SK-N-SH (cell line): ENCODE measurements around the gene ATXN7. TPM values are rescaled to one million over a fixed set of nuclear protein-coding genes. Genes with fewer than 3 reads are reported as not detected.

ENCODE experiments used
- CTCF ChIA-PET: fragments of 300-600, 350-600 bp; formaldehyde crosslinking; extraction: SDS; loops from one replicate; lab custom pipeline; 2021; lab: Yijun Ruan, JAX
- POLR2A ChIA-PET: fragments of 350-600 bp; sonication (Branson Sonifier 250); formaldehyde crosslinking; extraction: SDS; loops from one replicate; lab custom pipeline; 2020; ENCODE audit warnings: antibody characterized with exemption, inconsistent platforms; lab: Yijun Ruan, JAX
- DNase-seq: peaks from one replicate; pipeline ENCODE4 v3.0.0; 2012
- H2AFZ ChIP-seq: fragments of 200-600 bp; sonication (generic); 2 replicates; pipeline ENCODE4 v1.8.1; 2016; ENCODE audit warnings: antibody characterized with exemption, mild to moderate bottlenecking, low read depth
- H3F3A ChIP-seq: fragments of 200-600 bp; sonication (generic); replicated peaks from 2 replicates; pipeline ENCODE3; 2016; ENCODE audit warnings: antibody characterized with exemption, mild to moderate bottlenecking; ENCODE audit not compliant: insufficient read depth
- H3K27ac ChIP-seq, 2 experiments: fragments of 200-500 bp in 1 of 2; fragments of 200-600 bp in 1 of 2; sonication (Bioruptor generic) in 1 of 2; sonication (generic), shearing (Covaris generic) in 1 of 2; 2 replicates each; pipeline versions ENCODE4 v1.5.1 to v1.6.1; 2014 to 2016; ENCODE audit warnings: low read depth in 2 of 2, inconsistent platforms in 1 of 2, low read length in 1 of 2, mild to moderate bottlenecking in 1 of 2, mixed read lengths in 1 of 2
- H3K27me3 ChIP-seq: fragments of 200-600 bp; sonication (generic), shearing (Covaris generic); 2 replicates; pipeline ENCODE4 v1.6.1; 2016; ENCODE audit warnings: mixed run types; ENCODE audit not compliant: insufficient read depth
- H3K36me3 ChIP-seq, 2 experiments: fragments of 200-500 bp in 1 of 2; fragments of 200-600 bp in 1 of 2; sonication (Bioruptor generic) in 1 of 2; sonication (generic) in 1 of 2; replicated peaks in 1 of 2; 2 replicates each; pipeline versions ENCODE3 to v1.5.1; 2014 to 2016; ENCODE audit warnings: low read length in 1 of 2, mild to moderate bottlenecking in 1 of 2; ENCODE audit not compliant: insufficient read depth in 2 of 2, control insufficient read depth in 1 of 2
- H3K4me1 ChIP-seq, 2 experiments: fragments of 200-500 bp in 1 of 2; fragments of 200-600 bp in 1 of 2; sonication (Bioruptor generic) in 1 of 2; sonication (generic), shearing (Covaris generic) in 1 of 2; 2 replicates each; pipeline versions ENCODE4 v1.5.1 to v1.6.1; 2014 to 2016; ENCODE audit warnings: low read depth in 1 of 2, low read length in 1 of 2, mixed run types in 1 of 2; ENCODE audit not compliant: insufficient read depth in 2 of 2, control insufficient read depth in 1 of 2
- H3K4me2 ChIP-seq: fragments of 200-600 bp; sonication (generic), shearing (Covaris generic); 2 replicates; pipeline ENCODE4 v1.6.1; 2017; ENCODE audit warnings: mixed run types
- H3K4me3 ChIP-seq, 2 experiments: fragments of 200-500 bp in 1 of 2; fragments of 200-600 bp in 1 of 2; sonication (Bioruptor generic) in 1 of 2; sonication (generic), shearing (Covaris generic) in 1 of 2; 2 replicates each; pipeline versions ENCODE4 v1.5.1 to v1.8.1; 2014 to 2016; ENCODE audit warnings: low read depth in 2 of 2, inconsistent platforms in 1 of 2, low read length in 1 of 2, mild to moderate bottlenecking in 1 of 2, mixed read lengths in 1 of 2, moderate library complexity in 1 of 2
- H3K79me2 ChIP-seq: fragments of 200-600 bp; sonication (generic); 2 replicates; pipeline ENCODE4 v1.8.1; 2017; ENCODE audit warnings: mild to moderate bottlenecking; ENCODE audit not compliant: insufficient read depth
- H3K9ac ChIP-seq: fragments of 200-600 bp; sonication (generic); 2 replicates; pipeline ENCODE4 v1.6.1; 2017; ENCODE audit warnings: mixed run types
- H3K9me2 ChIP-seq: fragments of 200-600 bp; sonication (generic); 2 replicates; pipeline ENCODE4 v1.6.1; 2017; ENCODE audit warnings: mixed run types
- H3K9me3 ChIP-seq: fragments of 200-600 bp; sonication (generic); 2 replicates; pipeline ENCODE4 v1.6.1; 2017; ENCODE audit warnings: mixed run types, mild to moderate bottlenecking, moderate library complexity
- H4K20me1 ChIP-seq: fragments of 200-600 bp; sonication (generic); 2 replicates; pipeline ENCODE4 v1.6.1; 2017; ENCODE audit warnings: mild to moderate bottlenecking, mixed run types; ENCODE audit not compliant: insufficient read depth
- ELF1 ChIP-seq: IDR thresholded peaks from 2 replicates; pipeline ENCODE4 v1.4.0; 2012
- EZH2phosphoT487 ChIP-seq: fragments of 200-600 bp; sonication (generic); IDR thresholded peaks from 2 replicates; pipeline ENCODE4 v1.6.1; 2017; ENCODE audit warnings: low read depth, mixed run types, mild to moderate bottlenecking, antibody characterized with exemption, moderate library complexity, borderline replicate concordance
- FOSL2 ChIP-seq: IDR thresholded peaks from 2 replicates; pipeline ENCODE4 v1.4.0; 2012; ENCODE audit warnings: low read depth, mild to moderate bottlenecking, moderate library complexity, borderline replicate concordance
- FOXJ3 ChIP-seq: sonication (generic); formaldehyde crosslinking; IDR thresholded peaks from 2 replicates; pipeline ENCODE4 v1.5.1; 2020; ENCODE audit warnings: mild to moderate bottlenecking, missing genetic modification reagents
- GABPA ChIP-seq: IDR thresholded peaks from 2 replicates; pipeline ENCODE4 v1.4.0; 2012; ENCODE audit warnings: low read depth, mild to moderate bottlenecking
- JUND ChIP-seq: IDR thresholded peaks from 2 replicates; pipeline ENCODE4 v1.4.0; 2012
- NFIC ChIP-seq: IDR thresholded peaks from 2 replicates; pipeline ENCODE4 v1.4.0; 2012; ENCODE audit warnings: borderline replicate concordance
- NRF1 ChIP-seq: IDR thresholded peaks from 2 replicates; pipeline ENCODE4 v1.6.1; 2012; ENCODE audit warnings: low read depth, mild to moderate bottlenecking, low read length
- POLR2AphosphoS5 ChIP-seq: IDR thresholded peaks from 2 replicates; pipeline ENCODE4 v1.6.1; 2012; ENCODE audit warnings: low read depth, low read length
- RCOR1 ChIP-seq: fragments of 150-350 bp; IDR thresholded peaks from 2 replicates; pipeline ENCODE4 v1.6.1; 2017; ENCODE audit warnings: antibody characterized with exemption, low read length
- RFX5 ChIP-seq: IDR thresholded peaks from 2 replicates; pipeline ENCODE4 v1.6.1; 2012; ENCODE audit warnings: mild to moderate bottlenecking, improper control_type of control experiment, low read length
- RXRA ChIP-seq: IDR thresholded peaks from 2 replicates; pipeline ENCODE4 v1.4.0; 2012; ENCODE audit warnings: low read depth, mild to moderate bottlenecking, borderline replicate concordance
- SMC3 ChIP-seq: IDR thresholded peaks from 2 replicates; pipeline ENCODE4 v1.6.1; 2012; ENCODE audit warnings: low read depth, low read length, improper control_type of control experiment
- TCF12 ChIP-seq: IDR thresholded peaks from 2 replicates; pipeline ENCODE4 v1.4.0; 2012
- TEAD4 ChIP-seq: IDR thresholded peaks from 2 replicates; pipeline ENCODE4 v1.4.0; 2012; ENCODE audit warnings: mild to moderate bottlenecking, borderline replicate concordance; ENCODE audit not compliant: insufficient read depth
- YY1 ChIP-seq: IDR thresholded peaks from 2 replicates; pipeline ENCODE4 v1.4.0; 2012; ENCODE audit warnings: low read depth, mild to moderate bottlenecking
- WGBS: methylation state at CpG from one replicate; pipeline ENCODE4 v1.1.6; 2017; ENCODE audit warnings: low lambda C conversion rate; 5-methylcytosine and 5-hydroxymethylcytosine counted together
- polyA plus RNA-seq, 3 experiments: library from polyadenylated mRNA; depleted of rRNA; stranded (reverse); fragments of >200 nt; gene quantifications; 2 replicates each; pipeline ENCODE4 v1.2.3, GENCODE V29; 2012
- TF ChIP-seq, protein P1 (sequence below): IDR thresholded peaks from 2 replicates; pipeline ENCODE4 v1.4.0; 2012; ENCODE audit warnings: low read depth, borderline replicate concordance
- TF ChIP-seq, protein P2 (sequence below): IDR thresholded peaks from 2 replicates; pipeline ENCODE4 v1.4.0; 2012; ENCODE audit warnings: low read depth, borderline replicate concordance
- TF ChIP-seq, protein P3 (sequence below): fragments of 150-350 bp; IDR thresholded peaks from 2 replicates; pipeline ENCODE4 v1.6.1; 2016; ENCODE audit warnings: mild to moderate bottlenecking, low read depth, low read length
- TF ChIP-seq, protein P4 (sequence below): IDR thresholded peaks from 2 replicates; pipeline ENCODE4 v1.4.0; 2012; ENCODE audit warnings: low read depth
- TF ChIP-seq, protein P5 (sequence below): fragments of 200-600 bp; sonication (generic); IDR thresholded peaks from 2 replicates; pipeline ENCODE4 v1.6.1; 2017; ENCODE audit warnings: antibody characterized with exemption, mild to moderate bottlenecking, moderate library complexity

ATXN7 gene
- polyA plus RNA-seq, 1 of the 3 experiments (the other 2 are of a cell fraction), result 6.2 TPM

DNA sequence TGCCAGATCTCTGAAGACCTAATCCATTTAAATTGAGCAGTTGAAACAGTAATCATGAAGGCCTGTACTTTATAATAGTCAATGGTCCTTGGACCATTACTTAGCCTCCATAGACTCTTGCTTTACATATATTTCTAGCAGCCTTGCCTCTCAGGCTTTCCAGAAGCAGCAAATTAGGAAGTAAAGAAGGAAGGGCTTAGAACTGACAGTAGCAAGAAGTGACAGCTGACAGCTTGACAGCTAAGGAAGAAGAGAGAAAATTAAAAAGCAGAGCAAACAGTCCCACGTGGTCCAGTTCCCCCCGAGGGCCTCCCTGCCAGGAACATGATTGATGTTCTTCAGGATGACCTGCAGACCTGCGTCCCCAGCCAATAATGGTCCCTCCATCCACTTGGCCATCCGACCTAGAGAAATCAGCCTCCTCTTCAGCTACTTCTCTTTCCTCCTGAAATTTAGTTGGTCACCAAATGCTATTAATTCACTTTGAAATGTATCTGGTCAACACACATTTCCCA is 174.6 kb downstream of the ATXN7 start:
- Histone ChIP-seq H3K27me3 (no peaks in the 10 kb centered on the region), H3K9me3 (no peaks in the 10 kb centered on the region), H4K20me1 (no peaks in the 10 kb centered on the region), H3K4me1 (peaks cover 0 to 10% of the 10 kb centered on the region in 2 experiments; a peak in 2 of 4 replicates), H3F3A (no peaks in the 10 kb centered on the region), H3K9me2 (no peaks in the 10 kb centered on the region), H3K9ac (no peak overlapping the region), H2AFZ (no peak overlapping the region), H3K27ac (no peak overlapping the region), H3K36me3 (no peaks in the 10 kb centered on the region), H3K4me3 (no peak overlapping the region), H3K79me2 (no peaks in the 10 kb centered on the region), H3K4me2 (no peak overlapping the region)
- 68% methylated on average over 4 of the region's 4 CpGs for WGBS
- TF ChIP-seq NRF1 (no peak), TEAD4 (no peak), RFX5 (no peak), JUND (no peak), SMC3 (no peak), TCF12 (no peak), FOSL2 (no peak), NFIC (no peak), RCOR1 (no peak)
- TF ChIP-seq, protein P1, sequence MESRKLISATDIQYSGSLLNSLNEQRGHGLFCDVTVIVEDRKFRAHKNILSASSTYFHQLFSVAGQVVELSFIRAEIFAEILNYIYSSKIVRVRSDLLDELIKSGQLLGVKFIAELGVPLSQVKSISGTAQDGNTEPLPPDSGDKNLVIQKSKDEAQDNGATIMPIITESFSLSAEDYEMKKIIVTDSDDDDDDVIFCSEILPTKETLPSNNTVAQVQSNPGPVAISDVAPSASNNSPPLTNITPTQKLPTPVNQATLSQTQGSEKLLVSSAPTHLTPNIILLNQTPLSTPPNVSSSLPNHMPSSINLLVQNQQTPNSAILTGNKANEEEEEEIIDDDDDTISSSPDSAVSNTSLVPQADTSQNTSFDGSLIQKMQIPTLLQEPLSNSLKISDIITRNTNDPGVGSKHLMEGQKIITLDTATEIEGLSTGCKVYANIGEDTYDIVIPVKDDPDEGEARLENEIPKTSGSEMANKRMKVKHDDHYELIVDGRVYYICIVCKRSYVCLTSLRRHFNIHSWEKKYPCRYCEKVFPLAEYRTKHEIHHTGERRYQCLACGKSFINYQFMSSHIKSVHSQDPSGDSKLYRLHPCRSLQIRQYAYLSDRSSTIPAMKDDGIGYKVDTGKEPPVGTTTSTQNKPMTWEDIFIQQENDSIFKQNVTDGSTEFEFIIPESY, result no peak
- TF ChIP-seq, protein P2, sequence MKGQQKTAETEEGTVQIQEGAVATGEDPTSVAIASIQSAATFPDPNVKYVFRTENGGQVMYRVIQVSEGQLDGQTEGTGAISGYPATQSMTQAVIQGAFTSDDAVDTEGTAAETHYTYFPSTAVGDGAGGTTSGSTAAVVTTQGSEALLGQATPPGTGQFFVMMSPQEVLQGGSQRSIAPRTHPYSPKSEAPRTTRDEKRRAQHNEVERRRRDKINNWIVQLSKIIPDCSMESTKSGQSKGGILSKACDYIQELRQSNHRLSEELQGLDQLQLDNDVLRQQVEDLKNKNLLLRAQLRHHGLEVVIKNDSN, result no peak
- TF ChIP-seq, protein P3, sequence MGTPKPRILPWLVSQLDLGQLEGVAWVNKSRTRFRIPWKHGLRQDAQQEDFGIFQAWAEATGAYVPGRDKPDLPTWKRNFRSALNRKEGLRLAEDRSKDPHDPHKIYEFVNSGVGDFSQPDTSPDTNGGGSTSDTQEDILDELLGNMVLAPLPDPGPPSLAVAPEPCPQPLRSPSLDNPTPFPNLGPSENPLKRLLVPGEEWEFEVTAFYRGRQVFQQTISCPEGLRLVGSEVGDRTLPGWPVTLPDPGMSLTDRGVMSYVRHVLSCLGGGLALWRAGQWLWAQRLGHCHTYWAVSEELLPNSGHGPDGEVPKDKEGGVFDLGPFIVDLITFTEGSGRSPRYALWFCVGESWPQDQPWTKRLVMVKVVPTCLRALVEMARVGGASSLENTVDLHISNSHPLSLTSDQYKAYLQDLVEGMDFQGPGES, result no peak
- TF ChIP-seq, protein P4, sequence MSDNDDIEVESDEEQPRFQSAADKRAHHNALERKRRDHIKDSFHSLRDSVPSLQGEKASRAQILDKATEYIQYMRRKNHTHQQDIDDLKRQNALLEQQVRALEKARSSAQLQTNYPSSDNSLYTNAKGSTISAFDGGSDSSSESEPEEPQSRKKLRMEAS, result no peak
- ChIA-PET POLR2A (interaction anchor here (1.2 kb wide), 1 partner anchor 15 kb away, joined by 3 read pairs; no protein-coding TSS in a partner anchor), CTCF (interaction anchor here (1.8 to 5.1 kb wide), 4 partner anchors 7 to 446 kb away, joined by 4 to 32 read pairs (median 12); no protein-coding TSS in a partner anchor)
- DNase-seq, result no peak

DNA sequence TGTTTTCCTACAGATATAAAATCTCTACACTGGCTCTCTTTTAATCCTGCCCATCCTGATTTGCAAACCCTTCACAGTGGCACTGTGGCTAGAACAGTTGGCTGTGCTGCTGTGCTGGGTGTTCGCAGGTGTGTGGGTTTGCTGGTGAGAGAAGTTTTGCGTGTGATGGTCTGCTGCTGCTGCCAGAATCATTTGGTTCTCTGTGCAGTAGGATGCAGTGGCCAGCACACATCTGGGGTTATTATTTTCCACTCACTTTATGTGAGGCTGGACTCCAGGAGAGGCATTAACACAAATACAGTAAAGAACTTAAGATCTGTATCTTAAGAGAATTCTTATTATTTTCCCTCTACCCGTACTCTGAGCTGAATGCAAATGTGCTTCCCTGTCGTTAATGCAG is 175.7 kb downstream of the ATXN7 start:
- no peaks in the 10 kb centered on the region for H4K20me1 ChIP-seq
- no peaks in the 10 kb centered on the region for H3K79me2 ChIP-seq
- no peak overlapping the region for H3K4me2 ChIP-seq
- no peaks in the 10 kb centered on the region for H3K36me3 ChIP-seq
- H2AFZ ChIP-seq, result no peak overlapping the region
- ChIA-PET POLR2A (no interaction called here), CTCF (interaction anchor here (0.7 to 5.1 kb wide), 7 partner anchors 8 to 445 kb away, joined by 3 to 32 read pairs (median 7); no protein-coding TSS in a partner anchor)
- no peaks in the 10 kb centered on the region for H3K27me3 ChIP-seq
- no peaks in the 10 kb centered on the region for H3F3A ChIP-seq
- H3K4me1 ChIP-seq, result peaks cover 0 to 10% of the 10 kb centered on the region in 2 experiments; a peak in 2 of 4 replicates
- no peaks in the 10 kb centered on the region for H3K9me3 ChIP-seq
- WGBS, result 65% methylated on average over 4 of the region's 4 CpGs
- H3K4me3 ChIP-seq, result no peak overlapping the region
- DNase-seq, result peak; percentile 24
- H3K9me2 ChIP-seq, result no peaks in the 10 kb centered on the region
- H3K9ac ChIP-seq, result no peak overlapping the region
- no peak overlapping the region for H3K27ac ChIP-seq
- TF ChIP-seq EZH2phosphoT487 (no peak), YY1 (no peak), FOXJ3 (CRISPR knock-in tag) (no peak), NRF1 (no peak), TCF12 (no peak), RCOR1 (no peak), GABPA (no peak), POLR2AphosphoS5 (no peak), RXRA (no peak), ELF1 (no peak)
- TF ChIP-seq, protein P5, sequence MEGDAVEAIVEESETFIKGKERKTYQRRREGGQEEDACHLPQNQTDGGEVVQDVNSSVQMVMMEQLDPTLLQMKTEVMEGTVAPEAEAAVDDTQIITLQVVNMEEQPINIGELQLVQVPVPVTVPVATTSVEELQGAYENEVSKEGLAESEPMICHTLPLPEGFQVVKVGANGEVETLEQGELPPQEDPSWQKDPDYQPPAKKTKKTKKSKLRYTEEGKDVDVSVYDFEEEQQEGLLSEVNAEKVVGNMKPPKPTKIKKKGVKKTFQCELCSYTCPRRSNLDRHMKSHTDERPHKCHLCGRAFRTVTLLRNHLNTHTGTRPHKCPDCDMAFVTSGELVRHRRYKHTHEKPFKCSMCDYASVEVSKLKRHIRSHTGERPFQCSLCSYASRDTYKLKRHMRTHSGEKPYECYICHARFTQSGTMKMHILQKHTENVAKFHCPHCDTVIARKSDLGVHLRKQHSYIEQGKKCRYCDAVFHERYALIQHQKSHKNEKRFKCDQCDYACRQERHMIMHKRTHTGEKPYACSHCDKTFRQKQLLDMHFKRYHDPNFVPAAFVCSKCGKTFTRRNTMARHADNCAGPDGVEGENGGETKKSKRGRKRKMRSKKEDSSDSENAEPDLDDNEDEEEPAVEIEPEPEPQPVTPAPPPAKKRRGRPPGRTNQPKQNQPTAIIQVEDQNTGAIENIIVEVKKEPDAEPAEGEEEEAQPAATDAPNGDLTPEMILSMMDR, result no peak
- TF ChIP-seq, protein P4, result no peak
- TF ChIP-seq, protein P3, result no peak
